MV-4-11 (cell line): ENCODE results near the gene DIP2C.
"Not testable (repeated sequence)": the region's sequence is repeated elsewhere in the genome, so short reads cannot be mapped to it uniquely, and the experiment has no call there.

Source experiments
- DNase-seq: peaks from one replicate; lab custom pipeline; 2025; lab: John Stamatoyannopoulos, UW

DIP2C gene

GRCh38 chr10:436911-437665 is 252.4 kb downstream of the DIP2C start:
- DNase-seq, result no peak

- no peak for DNase-seq
Observed at GRCh38 chr10:436013-436697, 253.3 kb downstream of the DIP2C start.

GRCh38 chr10:435397-435796 is 254.1 kb downstream of the DIP2C start:
- no peak for DNase-seq

GRCh38 chr10:429696-430095 is 259.8 kb downstream of the DIP2C start:
- no peak for DNase-seq

GRCh38 chr10:427761-428519 is 261.5 kb downstream of the DIP2C start:
- no peak for DNase-seq

- not testable (repeated sequence) for DNase-seq
Observed at GRCh38 chr10:425365-425764, 264.1 kb downstream of the DIP2C start.

- DNase-seq, result not testable (repeated sequence)
Observed at GRCh38 chr10:424724-425123, 264.7 kb downstream of the DIP2C start.

- no peak for DNase-seq
Observed at GRCh38 chr10:423178-423577, 266.3 kb downstream of the DIP2C start.

- no peak for DNase-seq
Observed at GRCh38 chr10:422675-423074, 266.8 kb downstream of the DIP2C start.

- DNase-seq, result no peak
Observed at GRCh38 chr10:422241-422640, 267.2 kb downstream of the DIP2C start.

GRCh38 chr10:421170-421569 is 268.3 kb downstream of the DIP2C start:
- DNase-seq, result no peak

- no peak for DNase-seq
Observed at GRCh38 chr10:420154-421121, 269.0 kb downstream of the DIP2C start.

- DNase-seq, result no peak
Observed at GRCh38 chr10:418894-419293, 270.6 kb downstream of the DIP2C start.

GRCh38 chr10:418226-418625 is 271.2 kb downstream of the DIP2C start:
- DNase-seq, result no peak

- DNase-seq, result no peak
Observed at GRCh38 chr10:416091-416515, 273.4 kb downstream of the DIP2C start.

- no peak for DNase-seq
Observed at GRCh38 chr10:413662-414071, 275.8 kb downstream of the DIP2C start.

GRCh38 chr10:412109-412508 is 277.4 kb downstream of the DIP2C start:
- no peak for DNase-seq

GRCh38 chr10:411603-412002 is 277.9 kb downstream of the DIP2C start:
- DNase-seq, result no peak

- DNase-seq, result no peak
Observed at GRCh38 chr10:409408-410040, 279.9 kb downstream of the DIP2C start.

- DNase-seq, result no peak
Observed at GRCh38 chr10:408236-408635, 281.2 kb downstream of the DIP2C start.

- no peak for DNase-seq
Observed at GRCh38 chr10:406976-407375, 282.5 kb downstream of the DIP2C start.
